Endothelial cell of coronary artery (primary cell): Measurements from ENCODE around the gene PPP1CB. TPM values are rescaled to one million over a fixed set of nuclear protein-coding genes. Genes with fewer than 3 reads are reported as not detected.

ENCODE experiments used
- total RNA-seq: library from RNA; depleted of rRNA; stranded (reverse); fragments of >200 nt; gene quantifications from 2 replicates; pipeline ENCODE4 v1.2.3, GENCODE V29; 2014

PPP1CB gene
- total RNA-seq, result 124 TPM in 2 replicates

DNA sequence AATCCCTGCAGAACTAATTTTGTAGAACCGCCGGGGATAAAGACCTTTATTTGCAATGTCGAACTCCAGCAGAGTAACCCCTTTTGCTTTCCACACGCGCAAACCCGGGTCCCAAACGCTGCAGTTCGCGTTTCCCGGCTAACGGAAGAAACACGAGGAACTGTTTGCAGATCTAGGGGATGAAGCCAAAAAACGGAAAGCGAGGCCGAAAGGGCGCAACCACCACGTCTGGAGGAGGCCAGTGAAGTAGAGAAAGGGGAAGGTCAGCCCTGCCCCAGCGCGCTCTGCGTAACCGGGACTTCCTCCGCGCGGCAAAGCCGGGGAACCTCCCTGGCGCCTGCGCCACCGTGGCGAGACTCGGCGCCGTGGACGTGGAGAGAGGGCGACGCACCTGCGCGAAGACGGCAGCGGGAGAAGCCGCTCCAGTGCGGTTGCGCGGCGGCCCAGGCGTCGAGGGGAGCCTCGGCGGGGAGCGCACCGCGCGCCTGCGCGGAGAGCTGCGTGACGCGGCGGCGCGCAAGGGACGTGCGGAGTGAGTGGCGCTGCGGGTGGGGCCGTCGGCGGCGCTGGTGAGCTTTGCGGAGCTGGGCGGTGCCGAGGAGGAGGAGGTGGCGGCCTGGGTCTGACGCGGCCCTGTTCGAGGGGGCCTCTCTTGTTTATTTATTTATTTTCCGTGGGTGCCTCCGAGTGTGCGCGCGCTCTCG lies at the start of gene PPP1CB:
Gene PPP1CB (plus strand): TSS at position 579 of the 704 bp plus-strand sequence. CDS start 295 bp downstream, outside the sequence.

DNA sequence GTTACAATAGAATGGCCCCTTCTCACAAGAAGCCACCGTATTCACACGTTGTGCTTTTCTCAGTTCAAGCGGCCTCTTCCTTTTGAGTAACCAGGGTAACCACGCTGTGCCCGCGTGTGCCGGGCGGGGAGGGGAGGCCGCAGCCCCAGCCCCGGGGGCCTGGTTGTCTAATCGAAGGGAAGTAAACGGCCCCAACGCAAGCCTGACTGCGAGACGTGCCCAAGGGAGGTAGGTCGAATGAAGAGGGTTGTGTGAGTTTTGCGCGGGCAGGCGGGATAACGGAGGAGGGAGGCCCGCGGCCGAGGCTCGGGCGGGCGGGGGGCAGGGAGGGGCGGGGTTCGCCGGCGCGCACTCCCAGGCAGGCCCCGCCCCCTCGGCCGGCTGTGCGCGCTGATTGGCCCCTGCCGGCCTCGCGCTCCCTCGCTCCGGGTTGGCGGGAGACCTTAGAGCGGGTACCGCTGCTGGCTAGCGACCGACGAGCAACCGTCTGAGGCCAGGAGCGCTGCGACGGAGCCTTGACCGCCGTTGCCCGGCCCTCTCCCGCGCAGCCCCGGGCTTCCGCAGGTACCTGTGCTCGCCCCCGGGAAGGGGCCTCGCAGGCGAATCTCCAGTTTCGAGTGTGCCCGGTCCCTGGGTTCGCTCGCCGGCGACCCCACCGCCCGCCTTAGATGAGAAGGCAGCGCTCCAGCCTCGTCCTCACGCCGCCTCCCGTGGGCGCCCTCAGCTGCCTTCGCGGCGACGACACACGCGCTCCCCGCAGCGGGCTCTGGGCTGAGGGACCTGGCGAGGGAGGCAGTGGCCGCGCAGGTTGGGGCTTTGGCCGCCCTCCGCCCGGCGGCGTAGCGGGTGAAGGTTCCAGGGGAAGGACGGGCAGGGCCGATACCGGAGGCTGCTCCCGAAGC lies 59.0 kb downstream of the PPP1CB start, which contains the start of gene SPDYA:
Gene SPDYA (plus strand): TSS at position 451 of the 902 bp plus-strand sequence. CDS start 5,181 bp downstream, outside the sequence.

Other genes starting within 250 kb of the PPP1CB start
- 0.81 and 1.3 TPM in 2 replicates for gene SPDYA, start 59.0 kb downstream of the PPP1CB start, total RNA-seq
- gene TRMT61B, start 118.5 kb downstream of the PPP1CB start, total RNA-seq, result 12.7 and 13.9 TPM in 2 replicates
- 75.0 and 80.2 TPM in 2 replicates for gene WDR43, start 142.8 kb downstream of the PPP1CB start, total RNA-seq
- under 0.01 TPM in 2 replicates for gene TOGARAM2, start 229.5 kb downstream of the PPP1CB start, total RNA-seq